ENCODE results near the gene SEC22B.
A peak's percentile ranks its signal among the peaks of the same experiment; 100 is the strongest.
"Not testable (repeated sequence)": the region's sequence is repeated elsewhere in the genome, so short reads cannot be mapped to it uniquely, and the experiment has no call there.

SEC22B gene

GRCh38 chr1:120142512-120143263, 33.6 kb downstream of the SEC22B start:
- Histone ChIP-seq H3K4me1 (ENCODE audit: low read length) (peaks cover 16% of the 10 kb centered on the region), H3K27me3 (ENCODE audit: low read depth, low read length) (peaks cover 28% of the 10 kb centered on the region), H3K4me2 (ENCODE audit: low read length) (peak overlapping the region; percentile 58)
- not testable (repeated sequence) for H4K20me1 ChIP-seq (ENCODE audit: insufficient read depth, low read length); H3K4me3 ChIP-seq (ENCODE audit: low read length); H3K9ac ChIP-seq (ENCODE audit: low read length); H3K36me3 ChIP-seq (replicated peaks; ENCODE audit: low read depth, low read length); H2AFZ ChIP-seq (ENCODE audit: low read depth, low read length); H3K9me3 ChIP-seq (ENCODE audit: insufficient read depth, low read length); H3K79me2 ChIP-seq (ENCODE audit: low read length); H3K27ac ChIP-seq (ENCODE audit: low read length)
- TF ChIP-seq CTCF (IDR thresholded peaks at IDR 0.05; ENCODE audit: low read depth, low read length), result peak; percentile 14; the same call in 1 of the 2 replicates

- not testable (repeated sequence) for H3K79me2 ChIP-seq (ENCODE audit: low read length); H3K4me2 ChIP-seq (ENCODE audit: low read length); H2AFZ ChIP-seq (ENCODE audit: low read depth, low read length); H3K9ac ChIP-seq (ENCODE audit: low read length); H3K36me3 ChIP-seq (replicated peaks; ENCODE audit: low read depth, low read length); H3K9me3 ChIP-seq (ENCODE audit: insufficient read depth, low read length); H3K27ac ChIP-seq (ENCODE audit: low read length); H4K20me1 ChIP-seq (ENCODE audit: insufficient read depth, low read length); H3K4me3 ChIP-seq (ENCODE audit: low read length)
- Histone ChIP-seq H3K27me3 (ENCODE audit: low read depth, low read length) (peaks cover 21% of the 10 kb centered on the region), H3K4me1 (ENCODE audit: low read length) (peaks cover 16% of the 10 kb centered on the region)
Measured at GRCh38 chr1:120141865-120142264, 34.5 kb downstream of the SEC22B start.

GRCh38 chr1:120140656-120141265, 35.6 kb downstream of the SEC22B start:
- not testable (repeated sequence) for H3K9me3 ChIP-seq (ENCODE audit: insufficient read depth, low read length); H3K36me3 ChIP-seq (replicated peaks; ENCODE audit: low read depth, low read length); H3K9ac ChIP-seq (ENCODE audit: low read length); H3K4me3 ChIP-seq (ENCODE audit: low read length); H4K20me1 ChIP-seq (ENCODE audit: insufficient read depth, low read length); H3K27ac ChIP-seq (ENCODE audit: low read length); H2AFZ ChIP-seq (ENCODE audit: low read depth, low read length); H3K79me2 ChIP-seq (ENCODE audit: low read length); H3K4me2 ChIP-seq (ENCODE audit: low read length)
- H3K4me1 ChIP-seq (ENCODE audit: low read length), result peaks cover 16% of the 10 kb centered on the region
- peaks cover 19% of the 10 kb centered on the region for H3K27me3 ChIP-seq (ENCODE audit: low read depth, low read length)

- not testable (repeated sequence) for H2AFZ ChIP-seq (ENCODE audit: low read depth, low read length); H3K9me3 ChIP-seq (ENCODE audit: insufficient read depth, low read length); H4K20me1 ChIP-seq (ENCODE audit: insufficient read depth, low read length); H3K36me3 ChIP-seq (replicated peaks; ENCODE audit: low read depth, low read length); H3K4me3 ChIP-seq (ENCODE audit: low read length); H3K27ac ChIP-seq (ENCODE audit: low read length); H3K79me2 ChIP-seq (ENCODE audit: low read length); H3K4me2 ChIP-seq (ENCODE audit: low read length); H3K27me3 ChIP-seq (ENCODE audit: low read depth, low read length); H3K9ac ChIP-seq (ENCODE audit: low read length)
- peaks cover 10% of the 10 kb centered on the region for H3K4me1 ChIP-seq (ENCODE audit: low read length)
Measured at GRCh38 chr1:120136086-120136485, 40.2 kb downstream of the SEC22B start.

- not testable (repeated sequence) for H3K4me2 ChIP-seq (ENCODE audit: low read length)
Measured at GRCh38 chr1:120133928-120134325, 42.4 kb downstream of the SEC22B start.

GRCh38 chr1:120133228-120133927, 42.9 kb downstream of the SEC22B start:
- H4K20me1 ChIP-seq (ENCODE audit: insufficient read depth, low read length), result no peaks in the 10 kb centered on the region
- no peak overlapping the region for H3K9ac ChIP-seq (ENCODE audit: low read length)
- H3K27ac ChIP-seq (ENCODE audit: low read length), result no peak overlapping the region
- no peak overlapping the region for H3K4me3 ChIP-seq (ENCODE audit: low read length)
- no peak for TF ChIP-seq EZH2phosphoT487 (IDR thresholded peaks at IDR 0.05; ENCODE audit: low read depth)
- TF ChIP-seq CTCF (IDR thresholded peaks at IDR 0.05; ENCODE audit: low read depth, low read length), result no peak
- no peaks in the 10 kb centered on the region for H3K36me3 ChIP-seq (replicated peaks; ENCODE audit: low read depth, low read length)
- no peaks in the 10 kb centered on the region for H3K9me3 ChIP-seq (ENCODE audit: insufficient read depth, low read length)
- H3K27me3 ChIP-seq (ENCODE audit: low read depth, low read length), result peaks cover 3% of the 10 kb centered on the region; the same call in 1 of the 2 replicates
- H2AFZ ChIP-seq (ENCODE audit: low read depth, low read length), result no peak overlapping the region
- H3K4me1 ChIP-seq (ENCODE audit: low read length), result peaks cover 13% of the 10 kb centered on the region
- no peak overlapping the region for H3K4me2 ChIP-seq (ENCODE audit: low read length)
- no peaks in the 10 kb centered on the region for H3K79me2 ChIP-seq (ENCODE audit: low read length)

More at GRCh38 chr1:120133928-120134325, 42.4 kb downstream of the SEC22B start:
- peaks cover 10% of the 10 kb centered on the region for H3K4me1 ChIP-seq (ENCODE audit: low read length)
- H3K9me3 ChIP-seq (ENCODE audit: insufficient read depth, low read length); H2AFZ ChIP-seq (ENCODE audit: low read depth, low read length); H3K4me3 ChIP-seq (ENCODE audit: low read length); H3K36me3 ChIP-seq (replicated peaks; ENCODE audit: low read depth, low read length); H3K27me3 ChIP-seq (ENCODE audit: low read depth, low read length); H3K27ac ChIP-seq (ENCODE audit: low read length); H3K79me2 ChIP-seq (ENCODE audit: low read length); H3K9ac ChIP-seq (ENCODE audit: low read length); H4K20me1 ChIP-seq (ENCODE audit: insufficient read depth, low read length): not testable (repeated sequence)

GRCh38 chr1:120132406-120132763, 43.9 kb downstream of the SEC22B start:
- H4K20me1 ChIP-seq (ENCODE audit: insufficient read depth, low read length), result not testable (repeated sequence)

More at GRCh38 chr1:120132406-120132763, 43.9 kb downstream of the SEC22B start:
- H3K79me2 ChIP-seq (ENCODE audit: low read length); H3K36me3 ChIP-seq (replicated peaks; ENCODE audit: low read depth, low read length); H3K9me3 ChIP-seq (ENCODE audit: insufficient read depth, low read length); H3K27ac ChIP-seq (ENCODE audit: low read length); H3K27me3 ChIP-seq (ENCODE audit: low read depth, low read length): not testable (repeated sequence)
- H3K4me2 ChIP-seq (ENCODE audit: low read length), result peak overlapping the region; percentile 70
- H3K4me1 ChIP-seq (ENCODE audit: low read length), result peaks cover 17% of the 10 kb centered on the region
- peak overlapping the region; percentile 41; the same call in 1 of the 2 replicates for H3K4me3 ChIP-seq (ENCODE audit: low read length)
- peak overlapping the region; percentile 66; the same call in 1 of the 2 replicates for H2AFZ ChIP-seq (ENCODE audit: low read depth, low read length)
- peak overlapping the region; percentile 26; the same call in 1 of the 2 replicates for H3K9ac ChIP-seq (ENCODE audit: low read length)
